B cell (primary cell): Measurements from ENCODE around the gene SNX14. TPM values are rescaled to one million over a fixed set of nuclear protein-coding genes. Genes with fewer than 3 reads are reported as not detected.

Experiments
- polyA plus RNA-seq: library from polyadenylated mRNA; depleted of rRNA; stranded (reverse); fragments of >200 nt; gene quantifications from 2 replicates; pipeline ENCODE4 v1.2.3, GENCODE V29; 2012
- total RNA-seq, 2 donors: library from RNA; stranded (reverse); fragments of 120-200 nt in 1 of 2; gene quantifications; 1 replicate in 1 of 2; 2 replicates in 1 of 2; pipeline versions ENCODE4 v1.2.3 to v1.2.4, GENCODE V29; 2013 to 2022

Gene SNX14
- total and polyA plus RNA-seq, 2 donors (not counting 1 experiment from before 2014, with no cell fraction given): 36.9 to 80.0 TPM

Other genes with a start within 250 kb of the SNX14 start
- 23.2 and 24.8 TPM in 2 replicates for gene NT5E, start 143.8 kb downstream of the SNX14 start, total RNA-seq
- gene NT5E, start 143.8 kb downstream of the SNX14 start, polyA plus RNA-seq: 9.9 and 11.6 TPM in 2 replicates
- 88.5 and 98.3 TPM in 2 replicates for gene SYNCRIP, start 49.0 kb upstream of the SNX14 start, total RNA-seq
- 7.9 and 15.1 TPM in 2 replicates for gene SYNCRIP, start 49.0 kb upstream of the SNX14 start, polyA plus RNA-seq